Measurements from ENCODE around the gene RPS18. TPM values are rescaled to one million over a fixed set of nuclear protein-coding genes. Genes with fewer than 3 reads are reported as not detected.
A peak's percentile ranks its signal among the peaks of the same experiment; 100 is the strongest.

The RPS18 gene
- total and polyA plus RNA-seq, 2 of the 13 experiments (the other 11 are each of a cell fraction or from before 2014, with no cell fraction given): 3,896 to 5,806 TPM

- TF ChIP-seq BCLAF1 (IDR thresholded peaks at IDR 0.05): no peak
- TF ChIP-seq ZNF496 (CRISPR knock-in tag; IDR thresholded peaks at IDR 0.05; ENCODE audit: insufficient replicate concordance): no peak
- TF ChIP-seq MBD4 (IDR thresholded peaks at IDR 0.05; ENCODE audit: borderline replicate concordance, low read length): no peak
- no peak for TF ChIP-seq DMTF1 (CRISPR knock-in tag; IDR thresholded peaks at IDR 0.05)
- no peak for TF ChIP-seq ZNF326 (CRISPR knock-in tag; IDR thresholded peaks at IDR 0.05; ENCODE audit: borderline replicate concordance)
- no peak for TF ChIP-seq ZNF142 (CRISPR knock-in tag; IDR thresholded peaks at IDR 0.05)
- 0 out of 2 replicates have a peak, but pooled peaks have one; percentile 56 for TF ChIP-seq ZNF780A (CRISPR knock-in tag; IDR thresholded peaks at IDR 0.05)
- no peak for TF ChIP-seq ZNF441 (CRISPR knock-in tag; IDR thresholded peaks at IDR 0.05; ENCODE audit: borderline replicate concordance)
- peak; percentile 94 for TF ChIP-seq ZNF501 (CRISPR knock-in tag; IDR thresholded peaks at IDR 0.05)
- TF ChIP-seq NCOA5 (CRISPR knock-in tag; IDR thresholded peaks at IDR 0.05): no peak
- no peak for TF ChIP-seq ZNF713 (CRISPR knock-in tag; IDR thresholded peaks at IDR 0.05)
- TF ChIP-seq PAWR (CRISPR knock-in tag; IDR thresholded peaks at IDR 0.05; ENCODE audit: borderline replicate concordance): no peak
- no peak for TF ChIP-seq KDM4B (CRISPR knock-in tag; IDR thresholded peaks at IDR 0.05)
- 0 out of 2 replicates have a peak, but pooled peaks have one; percentile 42 for TF ChIP-seq SRY (CRISPR knock-in tag; IDR thresholded peaks at IDR 0.05)
- no peak for TF ChIP-seq RORA (CRISPR knock-in tag; IDR thresholded peaks at IDR 0.05)
Observed at GRCh38 chr6:33288921-33289783, 17.3 kb downstream of the RPS18 start, which contains the start of the genes PFDN6 and WDR46 (continued).

Data from HepG2 (cell line).